GM10847 (cell line): ENCODE results near the gene CLIC1.

Experiments used
- POLR2A ChIP-seq: IDR thresholded peaks from 2 replicates; pipeline ENCODE4 v1.6.1; 2011; ENCODE audit not compliant: insufficient read length; ENCODE audit errors: extremely low read depth

The CLIC1 gene

GRCh38 chr6:31689249-31690110 is 46.9 kb downstream of the CLIC1 start:
- no peak for TF ChIP-seq POLR2A

DNA sequence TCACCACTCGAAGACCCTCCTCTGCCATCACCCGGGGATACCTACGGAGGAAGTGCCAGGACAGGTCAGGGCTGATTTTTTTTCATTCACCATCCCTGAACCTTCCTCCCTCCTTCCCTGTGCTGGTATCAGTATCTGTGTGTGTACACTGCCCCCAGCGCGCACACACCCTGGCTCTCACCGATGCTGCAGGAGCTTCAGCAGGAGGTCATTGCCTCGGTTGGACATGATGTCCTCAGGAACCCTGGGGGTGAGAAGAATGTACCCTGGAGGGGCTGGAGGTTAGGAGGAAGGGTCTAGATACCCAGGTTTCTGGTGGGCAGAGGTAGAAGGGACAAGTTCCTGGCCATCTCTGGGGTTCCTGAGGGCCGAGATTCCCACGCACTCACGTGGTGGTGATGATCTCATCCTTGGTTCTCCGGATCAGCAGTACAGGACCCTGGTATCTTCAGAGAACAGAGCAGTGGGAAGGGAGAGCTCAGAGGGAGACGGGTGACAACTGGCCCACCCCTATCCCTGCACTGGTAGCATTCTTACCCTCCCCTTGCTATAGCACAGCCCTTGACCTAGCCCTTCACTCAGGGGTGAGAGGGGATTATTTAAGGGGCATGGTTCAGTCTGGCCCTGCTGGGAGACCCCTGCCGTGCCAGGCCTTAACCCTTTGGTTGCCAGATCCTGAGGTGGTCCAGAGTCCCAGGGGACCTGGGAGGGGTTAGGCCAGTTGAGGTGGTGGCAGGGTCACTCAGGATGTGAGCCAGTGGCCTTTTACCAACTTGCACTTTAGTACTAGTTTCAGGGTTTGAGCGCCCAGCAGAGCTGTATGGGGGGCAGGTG is 48.3 kb downstream of the CLIC1 start:
- no peak for TF ChIP-seq POLR2A

- no peak for TF ChIP-seq POLR2A
These were observed 49.0 kb downstream of the CLIC1 start for GRCh38 chr6:31687321-31687720.

GRCh38 chr6:31686483-31686882 is 49.8 kb downstream of the CLIC1 start:
- TF ChIP-seq POLR2A: no peak

- TF ChIP-seq POLR2A: no peak
These were observed 52.7 kb downstream of the CLIC1 start for GRCh38 chr6:31683591-31683990.

DNA sequence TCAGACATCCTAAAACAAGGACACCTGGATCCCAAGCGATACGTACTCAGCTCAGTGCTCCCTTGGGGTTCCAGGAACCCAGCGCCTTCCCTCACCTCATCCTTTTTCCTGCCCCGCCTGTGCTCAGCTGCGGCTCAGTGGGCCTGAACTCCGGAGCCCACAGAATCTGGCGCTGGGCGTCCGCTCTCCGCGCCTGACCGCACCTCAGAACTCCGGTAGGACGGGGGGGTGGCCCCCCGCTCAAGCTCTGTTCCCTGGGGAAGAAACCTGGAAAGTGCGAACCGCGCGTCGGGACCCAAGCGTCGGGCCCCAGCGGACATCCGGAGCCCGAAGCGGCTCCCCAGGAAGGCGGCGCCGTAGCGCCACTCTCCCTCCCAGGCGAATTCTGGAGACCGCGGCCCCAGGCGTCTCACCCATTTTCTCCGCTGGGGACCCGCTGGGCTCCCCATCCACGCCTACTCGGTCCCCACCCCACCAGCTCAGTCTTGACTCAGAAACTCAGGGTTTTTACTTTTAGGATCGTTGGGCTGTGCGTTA is 55.1 kb downstream of the CLIC1 start:
- no peak for TF ChIP-seq POLR2A
